Activated naive CD8-positive, alpha-beta T cell treated with anti-CD3 and anti-CD28 coated beads for 36 hours (primary cell): ENCODE measurements around the gene CREG1. TPM values are rescaled to one million over a fixed set of nuclear protein-coding genes. Genes with fewer than 3 reads are reported as not detected.
A peak's percentile ranks its signal among the peaks of the same experiment; 100 is the strongest.

Experiments used
- DNase-seq: peaks from one replicate; pipeline ENCODE4 v3.0.0; 2021
- H3K27ac Mint-ChIP-seq: one replicate; pipeline ENCODE4 v1.8.0; 2022; ENCODE audit warnings: mild to moderate bottlenecking, moderate library complexity, mixed read lengths
- H3K27me3 Mint-ChIP-seq: one replicate; pipeline ENCODE4 v1.8.0; 2022; ENCODE audit warnings: mild to moderate bottlenecking, mixed read lengths
- H3K36me3 Mint-ChIP-seq: one replicate; pipeline ENCODE4 v1.8.0; 2021; ENCODE audit warnings: mild to moderate bottlenecking, mixed read lengths
- H3K4me1 Mint-ChIP-seq: one replicate; pipeline ENCODE4 v1.8.0; 2021; ENCODE audit warnings: mixed read lengths
- H3K4me3 Mint-ChIP-seq: one replicate; pipeline ENCODE4 v1.8.0; 2022; ENCODE audit warnings: mild to moderate bottlenecking, moderate library complexity, mixed read lengths
- H3K9me3 Mint-ChIP-seq: one replicate; pipeline ENCODE4 v1.8.0; 2022; ENCODE audit warnings: mixed read lengths
- total RNA-seq, 2 experiments: library from RNA; stranded (reverse); gene quantifications; one replicate each; pipeline ENCODE4 v1.2.3, GENCODE V29; 2021

The CREG1 gene
- total RNA-seq, 2 experiments from 2014 or later = 11.2 to 11.3 TPM

- Mint-ChIP-seq H3K9me3 (peaks cover 3% of the 10 kb centered on the region), H3K36me3 (peaks cover 68% of the 10 kb centered on the region), H3K27me3 (no peaks in the 10 kb centered on the region), H3K27ac (peak overlapping the region; percentile 98), H3K4me1 (peaks cover 91% of the 10 kb centered on the region), H3K4me3 (peak overlapping the region; percentile 74)
- DNase-seq = peak; percentile 80
Observed at GRCh38 chr1:167492481-167492910, 61.1 kb downstream of the CREG1 start.

GRCh38 chr1:167491586-167492461 lies 61.7 kb downstream of the CREG1 start:
- Mint-ChIP-seq H3K36me3 (peaks cover 68% of the 10 kb centered on the region), H3K4me1 (peaks cover 91% of the 10 kb centered on the region), H3K9me3 (peaks cover 3% of the 10 kb centered on the region), H3K4me3 (peak overlapping the region; percentile 74), H3K27me3 (no peaks in the 10 kb centered on the region), H3K27ac (peak overlapping the region; percentile 98)
- peak; percentile 54 for DNase-seq

Other genes with a start within 250 kb of the CREG1 start
- gene CD247, start 35.2 kb downstream of the CREG1 start, total RNA-seq = 100 to 1,000 TPM; 166 TPM
- 10 to 100 TPM; 56.4 to 58.2 TPM for gene RCSD1, start 76.5 kb upstream of the CREG1 start, total RNA-seq
- 10 to 100 TPM; 15.9 to 17.3 TPM for gene MPZL1, start 168.2 kb upstream of the CREG1 start, total RNA-seq